NT2/D1 (cell line): ENCODE data around the gene ZNF273.

Experiments
- SUZ12 ChIP-seq: IDR thresholded peaks from 2 replicates; pipeline ENCODE4 v1.6.1; 2011; ENCODE audit not compliant: insufficient read length, insufficient read depth; ENCODE audit errors: extremely low read depth
- YY1 ChIP-seq: IDR thresholded peaks from 2 replicates; pipeline ENCODE4 v1.6.1; 2011; ENCODE audit not compliant: insufficient read length, insufficient read depth

- no peak for TF ChIP-seq YY1
- no peak for TF ChIP-seq SUZ12
Measured at GRCh38 chr7:64885520-64886240, 17.4 kb upstream of the ZNF273 start.
